HG03439 (cell line): ENCODE measurements around the gene DIMT1.

Source experiments
- ATAC-seq: cut with Tn5 transposase; IDR thresholded peaks from one replicate; pipeline ENCODE4 v1.9.1; 2021; ENCODE audit warnings: mild to moderate bottlenecking, moderate library complexity; ENCODE audit not compliant: unreplicated experiment

Gene DIMT1

GRCh38 chr5:62403411-62404250 lies at the start of gene DIMT1:
DIMT1 (minus strand) TSS chr5:62403905; CDS start chr5:62403772, 133 bp downstream.
- peak; percentile 98 for ATAC-seq

- ATAC-seq, result no peak
Measured at GRCh38 chr5:62450259-62450658, 46.6 kb upstream of the DIMT1 start.

- ATAC-seq, result no peak
Measured at GRCh38 chr5:62448528-62448927, 44.8 kb upstream of the DIMT1 start.

GRCh38 chr5:62432621-62433064 lies 28.9 kb upstream of the DIMT1 start:
- no peak for ATAC-seq

GRCh38 chr5:62431735-62432620 lies 28.3 kb upstream of the DIMT1 start:
- ATAC-seq, result no peak

- ATAC-seq, result no peak
Measured at GRCh38 chr5:62424763-62425162, 21.1 kb upstream of the DIMT1 start.

- ATAC-seq, result no peak
Measured at GRCh38 chr5:62421414-62421813, 17.7 kb upstream of the DIMT1 start.

GRCh38 chr5:62419609-62420008 lies 15.9 kb upstream of the DIMT1 start:
- ATAC-seq, result no peak

- ATAC-seq, result no peak
Measured at GRCh38 chr5:62418462-62419076, 14.9 kb upstream of the DIMT1 start.

- no peak for ATAC-seq
Measured at GRCh38 chr5:62413711-62414110, 10.0 kb upstream of the DIMT1 start.

GRCh38 chr5:62412549-62413329 lies 9.0 kb upstream of the DIMT1 start, which contains the start of gene IPO11:
IPO11 (plus strand) TSS chr5:62412763; CDS start chr5:62437280, 24,517 bp downstream.
- ATAC-seq, result peak; percentile 98

GRCh38 chr5:62395210-62395950 lies 8.3 kb downstream of the DIMT1 start:
- no peak for ATAC-seq

GRCh38 chr5:62386824-62387223 lies 16.9 kb downstream of the DIMT1 start:
- no peak for ATAC-seq

GRCh38 chr5:62385816-62386400 lies 17.8 kb downstream of the DIMT1 start:
- no peak for ATAC-seq

- ATAC-seq, result no peak
Measured at GRCh38 chr5:62385131-62385530, 18.6 kb downstream of the DIMT1 start.

- no peak for ATAC-seq
Measured at GRCh38 chr5:62376064-62376463, 27.6 kb downstream of the DIMT1 start.

- ATAC-seq, result no peak
Measured at GRCh38 chr5:62375627-62376026, 28.1 kb downstream of the DIMT1 start.

GRCh38 chr5:62374090-62374489 lies 29.6 kb downstream of the DIMT1 start:
- no peak for ATAC-seq

- no peak for ATAC-seq
Measured at GRCh38 chr5:62373382-62373781, 30.3 kb downstream of the DIMT1 start.
